HUES64 (cell line): ENCODE data around the gene NTM.

Experiments used
- H3K27ac ChIP-seq: 2 replicates; pipeline ENCODE4 v1.7.0; 2013; ENCODE audit warnings: low read depth, low read length, inconsistent platforms
- H3K27me3 ChIP-seq: 2 replicates; pipeline ENCODE4 v1.6.1; 2013; ENCODE audit warnings: mild to moderate bottlenecking, low read length; ENCODE audit not compliant: insufficient read depth
- H3K36me3 ChIP-seq: 2 replicates; pipeline ENCODE4 v1.6.1; 2013; ENCODE audit warnings: mild to moderate bottlenecking, low read length; ENCODE audit not compliant: insufficient read depth
- H3K4me1 ChIP-seq: 2 replicates; pipeline ENCODE4 v1.6.1; 2013; ENCODE audit warnings: mild to moderate bottlenecking, low read length, moderate library complexity; ENCODE audit not compliant: insufficient read depth
- H3K4me3 ChIP-seq: 2 replicates; pipeline ENCODE4 v1.5.1; 2013; ENCODE audit warnings: mild to moderate bottlenecking, low read length, moderate library complexity
- H3K9ac ChIP-seq: 2 replicates; pipeline ENCODE4 v1.6.1; 2013; ENCODE audit warnings: mild to moderate bottlenecking, low read depth, low read length
- H3K9me3 ChIP-seq: 2 replicates; pipeline ENCODE4 v1.6.1; 2013; ENCODE audit warnings: low read depth, low read length; ENCODE audit not compliant: insufficient read depth
- WGBS: fragments of 150-250, 120-280 bp; methylation state at CpG from one replicate; pipeline ENCODE4 v1.1.7; 2013; ENCODE audit warnings: missing lambda C conversion rate; 5-methylcytosine and 5-hydroxymethylcytosine counted together

Gene NTM

GRCh38 chr11:131549770-131550169 is 179.4 kb downstream of the NTM start:
- Histone ChIP-seq H3K36me3 (no peaks in the 10 kb centered on the region), H3K9me3 (no peaks in the 10 kb centered on the region), H3K27me3 (no peaks in the 10 kb centered on the region), H3K27ac (no peak overlapping the region), H3K4me3 (no peak overlapping the region), H3K4me1 (no peaks in the 10 kb centered on the region), H3K9ac (no peak overlapping the region)
- 93% methylated on average over 8 of the region's 8 CpGs for WGBS

DNA sequence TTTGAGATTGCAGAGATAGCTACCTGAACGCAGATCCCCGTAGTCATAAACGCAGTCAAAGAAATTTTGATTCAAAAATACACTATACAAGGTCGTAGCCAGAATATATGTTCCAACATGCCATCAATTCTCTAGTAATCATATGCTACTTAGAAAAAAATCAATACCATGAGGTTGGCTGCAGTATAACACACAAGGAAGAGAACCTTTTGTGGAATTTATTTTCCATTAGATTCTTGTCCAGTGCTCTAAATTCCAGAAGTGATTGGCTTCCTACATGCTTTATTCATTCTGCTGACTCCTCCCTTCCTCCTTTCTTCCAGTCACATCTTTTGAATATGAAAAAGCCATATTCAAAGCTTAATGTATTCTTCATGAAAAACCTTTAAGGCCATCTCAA is 189.9 kb downstream of the NTM start:
- Histone ChIP-seq H3K4me3 (no peak overlapping the region), H3K4me1 (peaks cover 13% of the 10 kb centered on the region; the same call in 1 of the 2 replicates), H3K36me3 (no peaks in the 10 kb centered on the region), H3K27me3 (no peaks in the 10 kb centered on the region), H3K27ac (no peak overlapping the region), H3K9me3 (no peaks in the 10 kb centered on the region), H3K9ac (no peak overlapping the region)
- WGBS = 90% methylated on average over 4 of the region's 4 CpGs

DNA sequence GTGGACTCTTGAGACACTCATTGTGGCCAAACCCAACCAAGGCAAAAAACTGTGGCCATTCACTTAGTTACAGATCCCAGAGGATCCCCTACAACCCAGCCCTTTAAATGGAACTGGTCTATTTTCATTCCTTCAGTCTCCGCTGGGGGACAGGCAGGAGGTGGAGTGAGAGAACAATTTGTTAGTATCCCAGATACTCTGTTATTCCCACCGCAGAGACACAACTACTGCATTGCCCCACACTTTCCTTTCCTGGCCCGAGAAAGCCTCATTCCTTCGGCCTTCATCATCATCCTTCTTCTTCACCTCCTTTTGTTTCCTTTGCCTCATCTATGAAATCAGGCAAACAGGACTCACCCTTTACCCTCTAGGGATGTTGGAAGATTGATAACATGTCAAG is 191.1 kb downstream of the NTM start:
- no peaks in the 10 kb centered on the region for H3K27me3 ChIP-seq
- H3K36me3 ChIP-seq = no peaks in the 10 kb centered on the region
- H3K9me3 ChIP-seq = no peaks in the 10 kb centered on the region
- no peak overlapping the region for H3K9ac ChIP-seq
- no peak overlapping the region for H3K27ac ChIP-seq
- 73% methylated on average over 4 of the region's 4 CpGs for WGBS
- H3K4me1 ChIP-seq = peaks cover 13% of the 10 kb centered on the region; the same call in 1 of the 2 replicates
- H3K4me3 ChIP-seq = no peak overlapping the region

DNA sequence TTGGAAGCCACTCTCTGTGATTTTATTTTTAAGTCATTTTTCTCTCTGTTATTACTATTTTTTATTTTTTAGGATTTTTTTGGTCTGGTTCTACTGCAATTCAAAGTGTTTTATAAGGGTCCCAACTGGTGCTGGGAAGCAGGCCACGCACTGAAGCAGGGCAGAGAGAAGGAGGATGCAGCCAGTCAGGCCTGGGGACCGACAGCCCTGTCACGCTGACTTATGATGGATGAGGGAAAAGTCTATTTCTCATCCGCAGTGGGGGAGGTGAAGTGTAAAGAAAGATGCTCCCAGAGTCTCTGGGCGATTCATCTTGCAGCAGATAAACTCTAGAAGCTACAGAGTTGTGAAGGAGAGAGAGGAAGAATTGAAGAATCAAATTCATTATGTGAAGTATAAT is 191.6 kb downstream of the NTM start:
- no peaks in the 10 kb centered on the region for H3K9me3 ChIP-seq
- no peaks in the 10 kb centered on the region for H3K27me3 ChIP-seq
- peaks cover 13% of the 10 kb centered on the region; the same call in 1 of the 2 replicates for H3K4me1 ChIP-seq
- H3K4me3 ChIP-seq = no peak overlapping the region
- no peak overlapping the region for H3K9ac ChIP-seq
- no peak overlapping the region for H3K27ac ChIP-seq
- 92% methylated on average over 5 of the region's 5 CpGs for WGBS
- H3K36me3 ChIP-seq = no peaks in the 10 kb centered on the region

DNA sequence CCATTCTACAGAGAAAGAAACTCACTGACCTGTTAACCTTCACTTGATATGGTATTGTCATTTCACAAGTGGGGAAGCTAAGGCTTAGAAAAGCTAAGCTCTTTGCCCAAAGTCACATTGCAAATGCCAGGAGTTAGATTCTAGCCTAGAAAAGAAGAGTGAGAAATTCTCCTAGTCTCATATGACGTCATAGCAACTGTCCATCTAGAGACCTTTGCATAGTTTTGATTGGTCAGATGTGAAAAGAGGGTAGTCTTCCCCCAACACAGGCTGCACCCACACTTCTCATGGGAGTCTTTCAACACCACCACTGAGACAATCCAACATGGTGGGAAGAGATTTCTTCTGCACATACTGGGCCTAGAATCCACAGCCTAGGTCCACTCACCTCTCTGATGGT is 197.9 kb downstream of the NTM start:
- Histone ChIP-seq H3K27me3 (no peaks in the 10 kb centered on the region), H3K27ac (no peak overlapping the region), H3K4me1 (no peaks in the 10 kb centered on the region), H3K4me3 (no peak overlapping the region), H3K9me3 (no peaks in the 10 kb centered on the region), H3K9ac (no peak overlapping the region), H3K36me3 (no peaks in the 10 kb centered on the region)
- 100% methylated on average over 1 of the region's 1 CpG for WGBS

DNA sequence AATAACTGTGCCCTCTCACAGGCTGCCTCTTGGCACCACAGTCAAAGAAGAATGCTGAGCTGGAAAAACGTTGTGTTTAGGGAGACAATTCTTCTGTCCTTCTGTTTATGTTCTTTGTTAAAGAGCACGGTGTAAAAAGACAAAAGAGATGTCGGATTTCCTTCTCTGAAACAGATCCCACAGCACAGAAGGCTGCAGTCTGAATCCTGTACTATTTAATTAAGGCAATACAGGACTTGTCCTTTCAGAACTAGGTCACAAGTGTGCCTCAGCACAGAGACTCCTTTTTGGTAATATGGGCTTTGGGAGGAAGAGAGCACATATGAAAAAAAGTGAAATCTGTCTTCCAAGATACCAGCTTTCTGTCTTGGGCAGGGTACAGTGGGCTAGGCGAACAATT is 201.2 kb downstream of the NTM start:
- H3K4me1 ChIP-seq = no peaks in the 10 kb centered on the region; the same call in 1 of the 2 replicates
- H3K27ac ChIP-seq = no peak overlapping the region
- H3K9ac ChIP-seq = no peak overlapping the region
- 73% methylated on average over 4 of the region's 4 CpGs for WGBS
- no peaks in the 10 kb centered on the region for H3K36me3 ChIP-seq
- H3K9me3 ChIP-seq = no peaks in the 10 kb centered on the region
- H3K4me3 ChIP-seq = no peak overlapping the region
- no peaks in the 10 kb centered on the region for H3K27me3 ChIP-seq

GRCh38 chr11:131572423-131572822 is 202.0 kb downstream of the NTM start:
- H3K9ac ChIP-seq = no peak overlapping the region
- no peaks in the 10 kb centered on the region for H3K27me3 ChIP-seq
- no peaks in the 10 kb centered on the region; the same call in 1 of the 2 replicates for H3K4me1 ChIP-seq
- H3K4me3 ChIP-seq = no peak overlapping the region
- no peaks in the 10 kb centered on the region for H3K36me3 ChIP-seq
- 94% methylated on average over 7 of the region's 7 CpGs for WGBS
- no peaks in the 10 kb centered on the region for H3K9me3 ChIP-seq
- H3K27ac ChIP-seq = no peak overlapping the region

- no peaks in the 10 kb centered on the region for H3K27me3 ChIP-seq
- no peak overlapping the region for H3K9ac ChIP-seq
- no peak overlapping the region for H3K4me3 ChIP-seq
- peaks cover 8% of the 10 kb centered on the region for H3K4me1 ChIP-seq
- H3K9me3 ChIP-seq = no peaks in the 10 kb centered on the region
- WGBS = 57% methylated on average over 7 of the region's 7 CpGs
- H3K27ac ChIP-seq = no peak overlapping the region
- no peaks in the 10 kb centered on the region for H3K36me3 ChIP-seq
Observed at GRCh38 chr11:131579932-131580387, 209.5 kb downstream of the NTM start.

GRCh38 chr11:131580476-131580875 is 210.1 kb downstream of the NTM start:
- Histone ChIP-seq H3K27me3 (no peaks in the 10 kb centered on the region), H3K36me3 (no peaks in the 10 kb centered on the region), H3K4me3 (no peak overlapping the region), H3K9ac (no peak overlapping the region), H3K27ac (no peak overlapping the region), H3K9me3 (no peaks in the 10 kb centered on the region), H3K4me1 (peaks cover 11% of the 10 kb centered on the region)
- 93% methylated on average over 4 of the region's 4 CpGs for WGBS

- WGBS = 85% methylated on average over 6 of the region's 6 CpGs
- Histone ChIP-seq H3K36me3 (no peaks in the 10 kb centered on the region), H3K9me3 (no peaks in the 10 kb centered on the region), H3K4me1 (peaks cover 11% of the 10 kb centered on the region), H3K27me3 (no peaks in the 10 kb centered on the region), H3K9ac (no peak overlapping the region), H3K27ac (no peak overlapping the region), H3K4me3 (no peak overlapping the region)
Observed at GRCh38 chr11:131581046-131581445, 210.6 kb downstream of the NTM start.

DNA sequence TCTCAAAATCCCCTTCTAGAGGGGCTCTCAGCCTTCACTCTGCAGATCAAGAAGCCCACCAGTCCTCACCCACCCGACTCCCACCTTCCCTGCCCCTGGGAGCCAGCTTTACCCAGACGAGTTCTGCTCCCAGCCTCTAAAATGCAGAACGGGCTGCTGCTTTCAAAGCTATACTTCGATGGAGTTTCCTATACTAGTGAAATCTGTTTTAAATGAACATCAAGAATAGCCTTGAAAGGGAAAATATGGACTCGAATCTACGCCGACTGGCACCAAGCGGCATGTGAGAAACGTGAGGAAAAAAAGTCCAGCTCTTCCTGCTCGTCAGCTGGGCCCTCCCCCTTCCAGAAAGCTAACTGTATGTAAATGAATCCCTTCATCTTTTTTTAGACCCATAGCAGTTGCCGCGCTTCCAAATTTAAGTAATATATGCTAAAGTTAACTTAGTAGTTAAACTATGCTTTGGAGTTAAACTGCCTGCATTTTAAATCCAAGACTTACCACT is 211.7 kb downstream of the NTM start:
- Histone ChIP-seq H3K36me3 (no peaks in the 10 kb centered on the region), H3K9me3 (no peaks in the 10 kb centered on the region), H3K27me3 (no peaks in the 10 kb centered on the region), H3K4me3 (no peak overlapping the region), H3K9ac (no peak overlapping the region), H3K27ac (no peak overlapping the region), H3K4me1 (peaks cover 11% of the 10 kb centered on the region)
- 73% methylated on average over 10 of the region's 12 CpGs for WGBS

DNA sequence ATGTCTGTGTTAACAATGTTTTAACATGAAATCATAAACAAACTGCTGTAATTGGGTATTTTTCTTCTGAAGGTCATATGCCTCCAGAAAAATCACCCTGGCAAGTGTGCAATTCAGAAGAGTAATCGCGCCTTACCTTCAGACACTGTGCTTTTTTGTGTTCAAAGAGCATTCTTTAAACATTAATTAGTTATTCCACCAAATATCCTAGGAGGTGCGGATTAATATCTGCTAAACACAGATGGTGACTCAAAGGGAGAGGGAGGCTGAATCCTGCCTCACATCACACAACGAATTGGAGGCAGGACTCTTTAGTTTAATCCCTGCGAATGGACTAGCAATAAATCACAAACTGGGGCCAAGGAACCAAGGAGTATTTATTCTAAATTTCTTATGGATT is 213.0 kb downstream of the NTM start:
- Histone ChIP-seq H3K9ac (no peak overlapping the region), H3K9me3 (no peaks in the 10 kb centered on the region), H3K27me3 (no peaks in the 10 kb centered on the region), H3K36me3 (no peaks in the 10 kb centered on the region), H3K4me1 (peaks cover 11% of the 10 kb centered on the region), H3K4me3 (no peak overlapping the region), H3K27ac (no peak overlapping the region)
- WGBS = 95% methylated on average over 5 of the region's 5 CpGs
